Occipital lobe (tissue), 2 donors: ENCODE data around the gene PLEKHJ1. TPM values are rescaled to one million over a fixed set of nuclear protein-coding genes. Genes with fewer than 3 reads are reported as not detected.

Experiments used
- DNase-seq: peaks from one replicate; lab custom pipeline; 2025; lab: John Stamatoyannopoulos, UW
- total RNA-seq: library from RNA; depleted of rRNA; stranded (reverse); fragments of >200 nt; gene quantifications from one replicate; pipeline ENCODE4 v1.2.3, GENCODE V29; 2014

Gene PLEKHJ1
- total RNA-seq, 1 donor from 2014 or later = 35.7 TPM

- no peak for DNase-seq
Measured at GRCh38 chr19:2223959-2224358, 12.2 kb downstream of the PLEKHJ1 start.

- no peak for DNase-seq
Measured at GRCh38 chr19:2223391-2223790, 12.7 kb downstream of the PLEKHJ1 start.

DNA sequence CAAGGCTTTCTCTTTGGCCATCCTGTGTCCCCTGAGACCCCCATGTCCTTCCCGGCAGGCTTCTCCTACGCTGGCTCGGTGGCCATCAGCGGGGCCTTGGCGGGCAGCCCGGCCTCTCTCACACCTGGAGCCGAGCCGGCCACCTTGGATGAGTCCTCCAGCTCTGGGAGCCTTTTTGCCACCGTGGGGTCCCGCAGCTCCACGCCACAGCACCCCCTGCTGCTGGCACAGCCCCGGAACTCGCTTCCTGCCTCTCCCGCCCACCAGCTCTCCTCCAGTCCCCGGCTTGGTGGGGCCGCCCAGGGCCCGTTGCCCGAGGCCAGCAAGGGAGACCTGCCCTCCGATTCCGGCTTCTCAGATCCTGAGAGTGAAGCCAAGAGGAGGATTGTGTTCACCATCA is 14.2 kb downstream of the PLEKHJ1 start:
- no peak for DNase-seq

GRCh38 chr19:2221250-2221831 is 14.8 kb downstream of the PLEKHJ1 start:
- no peak for DNase-seq

DNA sequence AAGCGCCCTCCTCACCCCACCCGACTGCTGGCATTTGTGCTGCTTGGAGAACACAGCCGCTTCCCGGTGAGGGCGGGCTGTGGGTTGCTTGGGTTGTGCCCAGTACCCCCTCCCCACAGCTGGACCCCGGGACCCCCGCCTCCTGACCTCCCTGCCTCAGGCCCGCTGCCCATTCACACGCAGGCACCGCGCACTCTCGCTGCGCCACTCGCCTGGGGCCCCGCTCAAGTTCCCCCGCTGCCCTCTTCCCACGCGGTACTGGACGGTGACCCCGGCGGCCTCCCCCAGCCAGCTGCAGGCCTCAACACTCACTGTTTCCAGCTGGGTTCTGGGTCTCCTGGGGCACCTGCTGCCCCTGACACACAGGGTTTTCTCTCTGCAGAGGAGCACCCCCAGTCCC is 16.4 kb downstream of the PLEKHJ1 start:
- no peak for DNase-seq

DNA sequence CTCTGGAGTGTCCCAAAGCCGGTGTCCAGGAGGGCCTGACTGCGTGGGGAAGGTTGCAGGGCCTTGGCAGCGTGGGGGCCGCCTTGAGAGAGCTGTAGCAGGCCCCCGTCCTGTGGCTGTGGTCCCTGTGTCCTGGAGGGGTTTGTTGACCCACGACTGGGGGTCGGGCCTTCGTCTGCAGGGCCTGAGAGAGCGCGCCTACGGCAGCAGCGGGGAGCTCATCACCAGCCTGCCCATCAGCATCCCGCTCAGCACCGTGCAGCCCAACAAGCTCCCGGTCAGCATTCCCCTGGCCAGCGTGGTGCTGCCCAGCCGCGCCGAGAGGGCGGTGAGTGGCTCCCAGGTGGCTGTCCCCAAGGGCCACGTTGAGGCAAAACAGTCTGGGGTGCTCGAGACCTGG is 18.5 kb downstream of the PLEKHJ1 start:
- no peak for DNase-seq

DNA sequence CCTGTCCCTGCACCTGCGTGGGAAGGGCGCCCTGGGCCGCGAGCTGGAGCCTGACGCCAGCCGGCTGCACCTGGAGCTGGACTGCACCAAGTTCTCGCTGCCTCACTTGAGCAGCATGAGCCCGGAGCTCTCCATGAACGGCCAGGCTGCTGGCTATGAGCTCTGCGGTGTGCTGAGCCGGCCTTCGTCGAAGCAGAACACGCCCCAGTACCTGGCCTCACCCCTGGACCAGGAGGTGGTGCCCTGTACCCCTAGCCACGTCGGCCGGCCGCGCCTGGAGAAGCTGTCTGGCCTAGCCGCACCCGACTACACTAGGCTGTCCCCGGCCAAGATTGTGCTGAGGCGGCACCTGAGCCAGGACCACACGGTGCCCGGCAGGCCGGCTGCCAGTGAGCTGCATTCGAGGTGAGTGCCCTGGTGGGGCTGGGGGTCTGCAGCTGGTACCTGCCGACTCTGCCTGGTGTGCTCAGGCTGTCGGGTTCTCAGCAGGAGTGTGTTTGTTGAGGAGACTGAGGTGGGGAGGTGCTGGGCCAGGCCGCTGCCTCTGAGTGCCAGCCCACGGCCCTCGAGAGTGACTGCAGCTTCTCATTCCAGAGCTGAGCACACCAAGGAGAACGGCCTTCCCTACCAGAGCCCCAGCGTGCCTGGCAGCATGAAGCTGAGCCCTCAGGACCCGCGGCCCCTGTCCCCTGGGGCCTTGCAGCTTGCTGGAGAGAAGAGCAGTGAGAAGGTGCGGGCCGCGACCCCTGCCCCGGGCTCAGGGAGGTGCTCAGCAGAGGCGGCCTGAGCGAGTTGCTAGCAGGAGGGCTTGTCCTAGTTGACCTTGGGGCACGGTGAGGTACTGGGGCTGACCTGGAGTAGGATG is 19.5 kb downstream of the PLEKHJ1 start:
- no peak for DNase-seq

GRCh38 chr19:2215281-2215751 is 20.8 kb downstream of the PLEKHJ1 start:
- no peak for DNase-seq

GRCh38 chr19:2214251-2214650 is 21.9 kb downstream of the PLEKHJ1 start:
- DNase-seq = no peak

DNA sequence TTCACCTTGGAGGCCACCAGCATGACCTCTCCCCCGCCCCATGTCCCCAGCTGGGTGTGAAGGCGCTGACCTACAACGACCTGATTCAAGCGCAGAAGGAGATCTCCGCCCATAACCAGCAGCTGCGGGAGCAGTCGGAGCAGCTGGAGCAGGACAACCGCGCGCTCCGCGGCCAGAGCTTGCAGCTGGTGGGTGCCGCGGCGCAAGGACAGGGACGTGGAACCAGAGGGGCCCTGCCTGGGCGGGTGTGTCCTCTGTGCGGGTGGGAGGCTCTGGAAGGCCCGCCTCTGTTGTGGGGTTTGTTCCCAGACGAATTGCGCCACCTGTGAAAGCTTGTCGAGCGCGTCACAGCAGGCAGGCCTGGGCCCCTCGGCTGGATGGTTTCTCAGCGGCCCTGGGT is 22.3 kb downstream of the PLEKHJ1 start:
- peak; percentile 31 for DNase-seq

DNA sequence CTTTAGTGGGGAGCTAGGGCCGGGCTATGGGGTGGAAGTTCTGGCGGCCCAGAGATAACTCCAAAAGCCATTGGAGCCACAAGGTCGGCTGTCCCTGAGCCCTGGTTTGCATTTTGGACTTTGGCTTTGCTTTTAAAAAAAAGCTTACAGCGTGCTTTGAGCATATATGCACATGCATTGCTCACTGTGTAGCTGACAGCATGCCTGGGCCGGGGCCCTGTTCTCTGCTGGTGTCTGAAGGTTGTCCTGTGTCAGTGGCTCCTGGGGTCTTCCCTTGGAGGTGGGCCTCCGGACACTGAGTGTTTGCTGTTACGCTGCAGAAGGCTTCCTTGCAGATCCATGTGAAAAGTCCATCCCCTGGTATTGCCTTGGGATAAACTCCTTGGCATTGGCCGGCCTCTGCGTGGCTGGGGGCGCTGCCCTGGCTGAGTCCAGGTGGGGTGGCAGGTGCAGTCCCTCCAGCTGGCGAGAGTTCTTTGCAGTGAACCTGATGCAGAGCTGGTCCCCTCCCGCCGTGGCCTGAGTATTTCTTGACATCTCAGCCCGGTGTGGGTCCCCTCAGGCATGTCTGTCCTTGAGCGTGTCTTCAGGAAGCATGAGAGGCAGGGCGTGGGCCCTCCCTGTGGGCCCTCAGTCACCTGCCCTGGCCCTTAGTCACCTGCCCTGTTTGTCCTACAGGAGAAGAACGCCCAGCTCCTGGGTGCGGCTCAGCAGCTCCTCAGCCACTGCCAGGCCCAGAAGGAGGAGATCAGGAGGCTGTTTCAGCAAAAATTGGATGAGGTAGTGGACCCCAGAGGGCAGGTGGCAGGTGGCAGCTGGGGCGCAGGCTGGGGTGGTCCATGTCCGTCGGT is 23.0 kb downstream of the PLEKHJ1 start:
- DNase-seq = no peak

GRCh38 chr19:2210987-2211740 is 25.0 kb downstream of the PLEKHJ1 start:
- no peak for DNase-seq

DNA sequence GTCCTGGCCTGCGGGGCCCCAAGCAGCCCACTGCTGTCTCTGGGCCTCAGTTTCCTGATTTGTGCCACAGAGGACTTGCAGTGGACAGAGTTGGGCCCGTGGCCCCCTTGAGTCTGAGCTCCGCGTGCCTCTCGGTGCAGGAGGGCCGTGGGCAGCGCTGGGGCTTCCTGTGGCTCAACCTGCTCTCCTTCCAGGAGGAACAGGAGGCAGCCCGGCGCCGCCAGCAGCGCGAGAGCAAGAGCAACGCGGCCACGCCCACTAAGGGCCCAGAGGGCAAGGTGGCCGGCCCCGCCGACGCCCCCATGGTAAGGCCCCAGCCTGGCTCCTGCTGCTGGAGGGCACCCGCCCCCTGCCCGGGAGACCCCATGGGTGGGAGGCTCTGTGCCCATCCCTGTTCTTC is 25.9 kb downstream of the PLEKHJ1 start:
- no peak for DNase-seq

DNA sequence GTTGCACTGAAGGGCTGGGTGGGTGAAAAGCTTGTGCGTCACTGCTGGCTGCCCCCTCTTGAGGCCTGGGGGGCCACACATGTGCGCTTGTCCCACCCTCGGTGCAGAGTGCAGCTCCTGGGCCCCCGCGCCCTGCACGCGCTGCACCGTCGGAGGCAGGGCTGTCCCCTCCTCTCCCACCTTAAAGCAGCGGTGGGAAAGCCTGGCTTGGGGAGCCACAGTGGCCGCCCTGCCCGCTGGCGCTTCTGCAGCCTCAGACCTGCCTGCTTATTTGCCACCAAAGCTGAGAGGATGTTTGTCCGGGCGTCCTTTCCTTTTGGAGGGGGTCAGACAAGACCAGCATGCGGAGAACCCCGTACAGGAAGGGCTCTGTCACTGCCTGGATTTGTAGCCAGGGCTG is 26.7 kb downstream of the PLEKHJ1 start:
- no peak for DNase-seq

DNA sequence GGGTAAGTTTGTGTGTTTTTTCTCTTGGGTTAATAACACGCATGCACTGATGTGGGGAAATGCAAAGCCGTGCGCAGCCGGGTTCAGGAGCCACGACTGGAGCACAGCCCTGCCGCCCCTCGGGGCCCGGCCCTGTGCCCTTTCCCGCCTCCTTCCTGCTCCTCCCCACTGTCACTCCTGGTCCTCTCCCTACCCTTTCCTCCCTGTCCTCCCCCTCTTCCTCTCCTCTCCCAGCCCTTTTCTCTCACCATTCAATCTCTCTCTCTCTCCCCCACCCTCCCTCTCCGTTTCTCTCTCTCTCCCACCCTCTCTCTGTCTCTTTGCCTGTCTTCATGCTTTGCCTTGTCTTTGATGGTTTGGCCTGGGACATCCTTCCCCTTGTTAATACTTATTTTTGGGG is 27.2 kb downstream of the PLEKHJ1 start:
- DNase-seq = no peak

DNA sequence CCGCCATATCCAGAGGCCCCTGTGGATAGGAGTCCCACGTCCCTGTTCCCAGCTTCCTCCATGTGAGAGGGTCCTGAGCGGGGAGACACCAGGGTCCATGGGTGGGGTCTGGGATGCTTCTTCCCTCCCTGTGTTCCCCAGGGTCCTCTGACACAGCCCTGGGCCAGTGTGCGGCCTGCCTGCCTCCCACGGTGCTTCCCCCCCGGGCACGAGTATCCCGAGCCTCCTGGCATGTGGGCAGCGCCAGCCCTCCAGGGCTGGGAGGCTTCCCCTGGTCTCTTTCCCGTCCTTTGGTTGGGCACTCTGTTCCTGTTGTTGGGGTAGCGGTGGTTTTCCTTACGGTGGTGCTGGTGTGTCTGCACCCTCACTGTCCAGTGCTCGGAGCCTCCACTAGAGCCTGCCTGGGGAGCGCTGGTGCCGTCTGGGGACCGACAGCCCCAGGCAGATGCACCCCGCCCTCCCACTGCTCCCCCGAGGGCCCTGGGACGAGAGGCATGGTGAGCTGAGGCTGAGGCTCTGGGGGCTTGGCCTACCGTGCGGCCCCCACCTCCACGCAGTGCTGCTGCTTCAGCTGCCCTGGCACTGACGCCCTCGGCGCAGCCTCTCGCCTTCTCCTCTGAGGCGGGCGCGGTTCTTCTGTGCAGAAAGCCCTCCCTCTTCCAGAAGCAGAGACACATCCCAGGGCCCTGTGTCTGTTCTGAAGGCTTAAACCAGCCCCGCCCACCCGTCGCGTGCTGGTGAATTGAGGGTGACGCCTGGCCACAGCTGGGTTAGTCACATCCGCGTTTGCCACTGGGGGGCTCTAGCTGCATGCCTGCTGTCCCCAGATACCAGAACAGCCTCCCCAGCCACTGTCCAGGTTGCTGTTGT is 27.9 kb downstream of the PLEKHJ1 start:
- DNase-seq = no peak

DNA sequence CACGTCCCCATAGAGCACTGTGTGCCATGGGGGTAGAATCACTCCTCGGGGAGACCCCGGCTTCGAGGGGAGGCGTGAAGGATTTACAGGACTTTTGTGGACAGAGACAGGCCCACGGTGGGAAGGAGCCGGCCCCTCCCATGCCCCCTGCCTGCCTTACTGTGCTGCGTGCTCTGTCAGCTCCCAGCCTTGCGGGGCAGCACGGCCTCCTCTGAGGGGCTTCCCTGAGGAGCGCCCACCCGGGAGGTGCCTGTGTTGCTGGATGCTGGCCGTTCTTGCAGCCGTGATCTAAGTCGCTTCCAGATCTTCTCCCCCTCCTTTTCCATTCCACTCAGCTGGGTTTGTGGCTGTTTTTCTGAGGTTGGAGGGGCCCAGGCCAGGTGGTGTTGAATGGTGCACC is 29.1 kb downstream of the PLEKHJ1 start:
- no peak for DNase-seq

DNA sequence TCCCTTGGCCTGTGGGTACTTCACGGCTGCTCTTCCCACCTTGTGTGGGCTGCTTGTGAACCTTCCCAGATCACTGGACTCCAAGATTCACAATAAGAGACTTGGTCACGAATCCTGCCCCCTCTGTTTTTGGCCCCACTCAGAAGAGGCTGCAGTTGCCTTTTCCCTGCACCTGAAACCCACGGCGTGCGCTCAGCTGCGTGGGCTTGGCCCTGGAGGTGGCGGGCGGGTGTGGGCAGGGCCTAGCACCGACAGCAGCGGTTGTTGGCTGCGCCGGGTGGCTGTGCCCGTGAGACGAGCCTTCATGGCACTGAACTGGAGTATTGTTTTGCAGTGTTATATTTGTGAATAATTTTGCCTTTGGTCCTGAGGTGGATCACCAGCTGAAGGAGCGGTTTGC is 33.8 kb downstream of the PLEKHJ1 start:
- DNase-seq = no peak

GRCh38 chr19:2201473-2202148 is 34.5 kb downstream of the PLEKHJ1 start:
- DNase-seq = no peak
